Hindlimb muscle (tissue), 1 donor: ENCODE measurements around the gene KCNRG. TPM values are rescaled to one million over a fixed set of nuclear protein-coding genes. Genes with fewer than 3 reads are reported as not detected.

Experiments
- polyA plus RNA-seq: library from polyadenylated mRNA; unstranded; fragments of 120-200 nt; gene quantifications from one replicate; pipeline ENCODE4 v1.2.1, GENCODE V29; 2013; ENCODE audit not compliant: insufficient read length

Gene KCNRG
- polyA plus RNA-seq, 1 donor = 1.1 TPM

Other genes starting within 250 kb of the KCNRG start
- 37.4 TPM for gene KPNA3, start 222.8 kb upstream of the KCNRG start, polyA plus RNA-seq
- gene SPRYD7, start 79.1 kb upstream of the KCNRG start, polyA plus RNA-seq = 12.6 TPM
- 25.3 TPM for gene TRIM13, start 18.4 kb upstream of the KCNRG start, polyA plus RNA-seq